NCI-H446 treated with DMSO at 0.1 percent for 48 hours (cell line): Measurements from ENCODE around the gene CSN3.
"Not testable (repeated sequence)": the region's sequence is repeated elsewhere in the genome, so short reads cannot be mapped to it uniquely, and the experiment has no call there.

ENCODE experiments used
- DNase-seq: peaks from one replicate; lab custom pipeline; 2025; lab: John Stamatoyannopoulos, UW

CSN3 gene, protein sequence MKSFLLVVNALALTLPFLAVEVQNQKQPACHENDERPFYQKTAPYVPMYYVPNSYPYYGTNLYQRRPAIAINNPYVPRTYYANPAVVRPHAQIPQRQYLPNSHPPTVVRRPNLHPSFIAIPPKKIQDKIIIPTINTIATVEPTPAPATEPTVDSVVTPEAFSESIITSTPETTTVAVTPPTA

DNA sequence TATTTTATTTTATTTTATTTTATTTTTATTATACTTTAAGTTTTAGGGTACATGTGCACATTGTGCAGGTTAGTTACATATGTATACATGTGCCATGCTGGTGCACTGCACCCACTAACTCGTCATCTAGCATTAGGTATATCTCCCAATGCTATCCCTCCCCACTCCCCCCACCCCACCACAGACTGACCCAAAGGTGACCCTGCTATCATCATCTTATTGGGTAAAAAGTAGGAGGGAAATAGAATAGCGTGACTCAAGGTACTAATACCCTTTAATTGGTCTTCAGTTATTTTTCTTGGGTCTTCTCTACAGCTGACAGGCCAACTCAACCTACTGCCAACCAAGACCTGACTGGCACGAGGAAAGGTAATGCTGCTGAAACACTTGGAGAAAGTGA lies at the start of gene CSN3:
TSS of gene CSN3 (plus strand) at position 301 of the 400 bp plus-strand sequence. CDS start 2,223 bp downstream, outside the sequence.
- not testable (repeated sequence) for DNase-seq

DNA sequence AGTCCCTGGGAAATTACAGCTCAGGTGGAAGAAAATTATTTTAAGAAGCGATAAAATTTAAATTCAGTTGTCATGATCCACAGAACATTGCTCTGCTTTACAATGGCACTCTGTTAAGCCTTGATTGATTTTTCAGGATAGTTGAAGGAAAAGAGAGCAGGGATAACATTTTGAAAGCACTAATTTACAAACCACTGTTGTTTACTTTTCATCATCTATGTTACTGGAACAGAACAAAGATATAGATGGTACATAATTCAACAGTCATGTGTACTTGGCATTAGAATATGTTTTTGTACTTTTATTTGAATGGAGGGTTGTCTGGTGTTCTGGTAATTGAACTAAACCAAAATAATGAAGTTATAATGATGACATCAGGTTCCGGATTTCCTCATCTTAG lies 49.5 kb upstream of the CSN3 start:
- DNase-seq = no peak

DNA sequence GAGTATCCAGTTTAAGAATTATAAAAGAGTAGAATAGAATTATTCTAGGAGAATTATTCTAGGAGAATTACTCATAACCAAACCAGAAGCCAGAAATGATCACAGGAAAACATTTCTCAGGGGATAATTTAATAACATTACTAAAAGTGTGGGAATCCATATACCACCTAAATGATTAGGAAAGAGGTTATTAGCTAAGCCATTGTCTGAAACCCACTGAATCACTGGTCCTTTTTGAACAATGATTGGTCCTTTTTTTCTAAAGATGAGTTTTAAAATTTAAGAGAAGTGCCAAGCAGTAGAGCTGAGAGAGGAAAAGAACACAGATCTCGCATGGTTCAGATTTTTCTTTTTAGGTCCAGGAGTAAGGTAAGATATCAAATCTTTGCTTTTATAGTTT lies 47.0 kb upstream of the CSN3 start, which contains the start of gene ODAM:
TSS of gene ODAM (plus strand) at position 301 of the 400 bp plus-strand sequence. CDS start 819 bp downstream, outside the sequence.
- DNase-seq = no peak

DNA sequence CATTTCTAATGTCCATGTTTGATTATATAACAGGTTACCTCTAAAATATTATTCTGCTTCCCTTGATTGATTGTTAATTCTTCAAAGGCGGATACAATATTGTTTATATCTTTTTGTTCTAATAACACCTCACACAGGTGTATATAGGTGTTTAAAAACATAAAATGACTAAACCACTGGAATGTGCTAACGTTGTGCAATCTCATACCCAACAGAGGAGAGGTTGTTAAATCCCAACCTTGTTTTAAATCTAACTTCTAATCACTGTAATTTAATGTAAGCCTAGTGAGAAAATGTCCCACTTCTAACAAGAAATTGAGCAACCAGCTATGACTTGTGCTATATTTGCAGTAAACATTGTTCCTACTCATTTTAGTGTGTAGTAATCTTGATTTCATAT lies 45.5 kb upstream of the CSN3 start:
- DNase-seq = no peak

DNA sequence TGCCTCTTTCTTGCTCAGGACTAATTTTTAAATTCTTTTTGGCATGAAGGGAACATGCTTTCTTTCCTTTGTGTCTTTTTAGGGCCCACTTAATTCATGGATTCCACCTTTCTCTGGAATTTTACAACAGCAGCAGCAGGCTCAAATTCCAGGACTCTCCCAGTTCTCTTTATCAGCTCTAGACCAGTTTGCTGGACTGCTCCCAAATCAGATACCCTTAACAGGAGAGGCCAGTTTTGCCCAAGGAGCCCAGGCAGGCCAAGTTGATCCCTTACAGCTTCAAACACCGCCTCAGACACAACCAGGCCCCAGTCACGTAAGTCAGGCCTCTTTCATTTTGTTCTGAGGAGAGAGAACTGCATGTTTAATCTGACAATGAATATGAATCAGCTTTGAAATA lies 44.6 kb upstream of the CSN3 start:
- no peak for DNase-seq

DNA sequence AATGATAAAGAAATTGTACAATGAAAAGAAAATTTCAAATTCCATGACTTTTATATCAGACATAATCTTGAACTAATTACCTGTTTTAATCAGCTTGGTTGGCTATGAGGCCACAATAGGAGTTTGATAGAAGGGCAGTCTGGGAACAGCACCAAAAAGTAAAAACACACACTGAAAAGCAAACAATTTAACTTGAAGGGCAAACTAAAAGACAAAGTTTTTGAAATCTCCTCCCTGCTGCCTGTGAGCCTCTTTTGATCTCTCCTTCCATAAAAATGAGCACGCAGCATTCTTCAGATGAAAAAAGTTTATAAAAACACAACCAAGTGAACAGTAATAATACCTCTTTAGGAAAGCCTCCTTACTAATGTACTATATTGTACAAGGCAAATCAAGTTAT lies 38.8 kb upstream of the CSN3 start:
- DNase-seq = no peak

DNA sequence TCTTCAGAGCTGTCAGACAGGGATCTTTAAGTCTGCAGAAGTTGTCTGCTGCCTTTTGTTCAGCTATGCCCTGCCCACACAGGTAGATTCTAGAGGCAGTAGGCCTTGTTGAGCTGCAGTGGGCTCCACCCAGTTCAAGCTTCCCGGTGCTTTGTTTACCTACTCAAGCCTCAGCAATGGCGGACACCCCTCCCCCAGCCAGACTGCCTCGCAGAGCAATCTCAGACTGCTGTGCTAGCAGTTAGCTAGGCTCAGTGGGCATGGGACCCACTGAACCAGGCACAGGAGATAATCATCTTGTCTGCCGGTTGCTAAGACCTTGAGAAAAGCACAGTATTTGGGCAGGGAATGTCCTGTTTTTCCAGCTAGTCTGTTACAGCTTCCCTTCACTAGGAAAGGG lies 29.6 kb upstream of the CSN3 start:
- DNase-seq = not testable (repeated sequence)

DNA sequence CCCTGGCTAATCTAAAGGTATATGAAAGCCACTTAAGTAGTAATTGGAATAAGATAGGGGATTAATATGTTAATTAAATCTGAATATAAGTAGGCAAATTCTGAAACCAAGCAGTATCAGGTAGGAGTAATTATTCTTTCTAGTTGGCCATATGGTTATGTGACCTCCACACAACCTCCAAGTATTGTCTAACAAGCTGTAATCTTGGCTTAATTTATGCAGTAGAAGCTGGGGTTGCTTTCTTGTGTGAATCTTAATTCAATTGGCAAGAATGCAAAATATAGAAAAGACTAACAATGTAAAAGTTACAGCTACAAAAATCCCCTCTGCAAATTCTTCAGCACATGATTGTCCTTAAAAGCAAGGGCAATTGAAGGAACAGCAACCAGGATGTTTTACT lies 26.3 kb upstream of the CSN3 start:
- DNase-seq = not testable (repeated sequence)

DNA sequence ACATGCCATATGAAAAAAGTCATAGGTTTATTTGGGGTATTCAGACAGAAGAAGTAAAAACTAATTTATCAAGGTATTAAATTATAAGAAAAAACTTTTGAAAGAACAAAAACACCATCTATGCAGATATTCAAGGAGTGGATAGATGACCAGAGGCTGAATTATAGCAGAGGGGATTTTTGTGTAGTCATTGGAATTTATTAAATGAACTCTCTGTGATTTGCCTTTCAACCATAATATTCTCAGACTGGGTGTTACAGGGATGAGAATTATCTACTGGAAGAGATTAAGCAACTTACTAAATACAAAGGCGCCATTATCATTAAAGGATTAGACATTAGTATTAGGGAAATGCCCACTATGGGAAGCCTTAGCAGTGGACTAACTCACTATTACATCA lies 25.8 kb upstream of the CSN3 start:
- DNase-seq = not testable (repeated sequence)

DNA sequence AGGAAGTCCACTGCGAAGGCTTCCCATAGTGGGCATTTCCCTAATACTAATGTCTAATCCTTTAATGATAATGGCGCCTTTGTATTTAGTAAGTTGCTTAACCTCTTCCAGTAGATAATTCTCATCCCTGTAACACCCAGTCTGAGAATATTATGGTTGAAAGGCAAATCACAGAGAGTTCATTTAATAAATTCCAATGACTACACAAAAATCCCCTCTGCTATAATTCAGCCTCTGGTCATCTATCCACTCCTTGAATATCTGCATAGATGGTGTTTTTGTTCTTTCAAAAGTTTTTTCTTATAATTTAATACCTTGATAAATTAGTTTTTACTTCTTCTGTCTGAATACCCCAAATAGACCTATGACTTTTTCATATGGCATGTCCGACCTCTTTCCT lies 21.0 kb upstream of the CSN3 start:
- not testable (repeated sequence) for DNase-seq

DNA sequence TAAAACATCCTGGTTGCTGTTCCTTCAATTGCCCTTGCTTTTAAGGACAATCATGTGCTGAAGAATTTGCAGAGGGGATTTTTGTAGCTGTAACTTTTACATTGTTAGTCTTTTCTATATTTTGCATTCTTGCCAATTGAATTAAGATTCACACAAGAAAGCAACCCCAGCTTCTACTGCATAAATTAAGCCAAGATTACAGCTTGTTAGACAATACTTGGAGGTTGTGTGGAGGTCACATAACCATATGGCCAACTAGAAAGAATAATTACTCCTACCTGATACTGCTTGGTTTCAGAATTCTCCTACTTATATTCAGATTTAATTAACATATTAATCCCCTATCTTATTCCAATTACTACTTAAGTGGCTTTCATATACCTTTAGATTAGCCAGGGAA lies 20.6 kb upstream of the CSN3 start:
- DNase-seq = not testable (repeated sequence)

DNA sequence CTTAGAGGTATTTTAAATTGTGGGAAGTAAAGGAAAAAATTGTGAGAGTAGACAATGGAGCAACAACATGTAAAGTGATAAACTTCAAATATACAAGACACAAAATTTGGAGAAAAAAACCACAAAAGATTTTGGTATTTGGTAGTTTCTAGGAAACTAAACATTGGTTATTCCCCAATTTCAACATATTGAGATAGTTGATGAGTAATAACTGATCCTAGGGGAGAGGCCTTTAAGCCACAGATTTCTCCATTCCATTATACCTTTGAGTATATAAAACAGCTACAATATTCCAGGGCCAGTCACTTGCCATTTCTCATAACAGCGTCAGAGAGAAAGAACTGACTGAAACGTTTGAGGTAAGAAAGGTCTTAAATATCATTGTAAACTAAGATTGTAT lies 16.6 kb upstream of the CSN3 start, which contains the start of gene FDCSP:
TSS of gene FDCSP (plus strand) at position 301 of the 400 bp plus-strand sequence. CDS start 5,071 bp downstream, outside the sequence.
- no peak for DNase-seq

DNA sequence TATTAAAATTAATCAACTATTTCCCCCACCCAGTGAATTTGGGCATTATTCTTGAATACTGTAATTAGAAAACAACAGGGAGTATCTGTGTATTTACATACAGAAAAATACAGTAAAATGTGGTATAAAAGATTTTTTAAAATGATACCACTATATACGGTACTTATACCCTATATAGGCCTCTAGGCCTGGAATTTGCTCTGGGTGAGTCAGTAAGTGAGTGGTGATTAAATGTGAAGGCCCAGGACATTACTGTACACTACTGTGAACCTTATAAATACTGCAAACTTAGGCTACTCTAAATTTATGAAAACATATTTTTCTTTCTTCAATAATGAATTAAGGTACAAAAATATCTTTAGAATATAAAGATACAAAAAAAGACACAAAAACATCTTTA lies 6.3 kb upstream of the CSN3 start:
- DNase-seq = no peak

DNA sequence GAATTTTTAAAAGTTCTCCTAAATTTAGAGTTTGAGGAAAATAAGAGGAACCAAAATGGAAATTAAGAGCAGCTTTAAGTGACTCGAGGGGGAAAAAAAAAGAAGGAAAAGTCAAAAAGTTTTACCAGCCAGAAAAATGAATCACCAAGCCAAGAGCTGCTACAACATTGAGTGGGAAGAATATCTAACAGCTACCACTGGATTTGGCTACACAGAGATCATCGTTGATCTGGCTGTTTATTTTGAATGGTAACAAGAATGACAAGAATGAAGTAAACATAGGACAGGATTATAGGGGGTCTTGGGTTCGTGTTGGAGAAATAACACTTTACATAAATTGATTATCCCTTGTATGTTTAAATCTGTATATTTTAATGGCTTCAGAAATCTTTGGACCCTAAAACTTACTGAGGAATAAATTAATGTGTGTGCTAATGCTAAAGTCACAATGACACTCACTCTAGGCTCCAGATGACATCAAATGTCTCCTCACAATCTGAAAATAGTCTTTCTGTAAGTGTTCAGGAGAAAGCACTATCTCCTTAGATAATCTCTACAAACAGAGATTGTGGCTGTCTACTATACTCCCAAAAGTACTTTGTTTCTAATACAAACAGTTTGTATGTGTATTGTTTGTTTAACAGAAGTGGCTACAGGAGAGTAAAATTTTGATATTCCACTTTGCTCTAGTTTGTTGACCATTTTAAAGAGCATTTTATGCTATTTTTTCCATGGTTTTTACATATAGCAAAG lies 3.1 kb upstream of the CSN3 start:
- DNase-seq = no peak

DNA sequence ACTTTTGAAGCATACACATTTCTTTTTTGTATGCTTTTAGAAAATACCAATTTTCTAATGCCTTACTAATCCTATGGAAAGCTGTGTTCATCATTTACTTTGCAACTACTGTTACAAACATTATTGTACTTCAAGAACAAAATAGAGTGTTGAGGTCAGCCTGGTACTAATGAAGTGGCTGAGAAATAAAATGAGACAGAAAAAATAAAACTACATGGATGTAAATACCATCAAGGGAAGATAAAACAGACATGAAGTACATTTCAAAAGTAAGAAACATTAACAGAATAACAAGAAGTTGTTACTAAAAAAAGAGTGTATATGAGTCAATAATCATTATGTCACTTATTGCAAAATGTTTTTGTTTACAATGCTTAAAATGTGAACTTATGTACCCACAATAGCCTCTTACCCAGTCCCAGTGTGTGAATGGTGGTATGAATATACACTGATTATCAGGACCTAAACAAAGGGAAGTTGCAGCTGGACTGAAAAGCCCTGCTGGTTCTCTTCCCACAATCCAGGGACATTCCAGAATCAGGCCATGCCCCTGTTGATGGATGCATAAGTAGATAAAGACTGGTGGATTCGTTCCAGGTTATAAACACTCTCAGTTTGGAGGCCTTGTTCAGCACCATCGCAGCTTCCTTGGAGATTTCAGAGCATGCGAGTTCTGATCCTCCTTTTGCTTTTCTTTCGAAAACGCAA lies 2.4 kb upstream of the CSN3 start:
- no peak for DNase-seq

DNA sequence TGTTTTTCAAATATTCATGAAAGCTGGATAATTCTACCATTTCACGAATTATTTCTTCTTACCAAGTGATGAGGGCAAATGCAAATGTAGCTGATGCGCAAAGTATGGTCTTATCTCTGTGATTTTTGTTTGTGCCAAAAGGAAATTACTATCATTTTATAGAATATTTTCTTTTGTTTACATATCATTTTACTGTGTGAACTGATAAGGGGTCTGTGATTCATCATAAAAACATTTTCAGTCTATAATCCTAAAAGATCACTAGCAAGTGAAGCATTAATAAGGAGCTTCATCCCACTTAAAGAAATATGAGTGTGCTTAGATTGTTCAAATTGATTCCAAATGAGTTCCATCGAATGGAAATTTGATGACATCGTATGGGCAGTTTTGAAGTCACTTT lies 694 bp downstream of the CSN3 start:
- no peak for DNase-seq

DNA sequence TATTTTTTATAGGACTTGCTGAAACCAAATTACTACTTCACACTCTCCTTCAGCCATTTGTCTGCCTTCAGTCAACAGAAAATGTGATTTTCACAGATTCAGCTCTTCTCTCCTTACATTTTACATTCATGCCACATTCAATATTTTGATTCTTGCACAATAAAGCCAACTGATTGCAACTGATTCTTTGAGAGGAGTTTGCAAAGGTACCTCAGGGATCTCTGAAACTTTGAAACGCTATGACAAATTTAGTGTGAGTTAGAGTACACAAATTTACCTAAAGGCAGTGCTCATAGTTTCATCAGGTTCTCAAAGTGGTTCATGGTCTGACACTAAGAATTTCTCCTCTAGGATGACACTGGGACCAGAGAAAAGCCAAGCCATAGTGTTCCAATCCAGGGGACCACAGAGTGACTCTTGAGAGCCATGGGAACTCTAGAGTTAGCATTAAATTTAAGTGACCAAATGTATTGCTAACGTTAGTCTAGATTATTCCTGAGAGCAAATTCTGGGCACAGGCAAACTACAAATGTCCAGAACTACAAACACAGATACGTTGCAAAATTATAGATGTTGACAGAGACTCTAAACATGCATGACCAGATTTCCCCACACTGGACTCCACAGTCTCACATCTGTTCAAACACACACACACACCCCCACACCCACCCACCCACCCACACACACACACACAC lies 9.0 kb downstream of the CSN3 start:
- DNase-seq = no peak

DNA sequence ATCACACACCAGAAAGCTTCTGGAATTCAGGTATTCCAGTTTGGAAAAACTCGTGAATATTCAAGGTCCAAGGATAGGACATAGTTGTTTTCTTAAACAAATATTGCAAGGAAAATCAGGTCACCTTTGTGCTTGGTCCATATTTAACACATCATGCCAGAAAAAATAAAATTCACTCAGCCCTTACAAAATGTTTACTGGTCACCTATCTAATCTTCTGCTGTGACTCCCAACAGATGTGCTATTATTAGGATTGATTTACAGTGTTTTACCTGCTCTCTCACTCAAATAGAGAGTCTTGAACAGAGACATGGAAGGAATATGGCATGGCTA lies 9.5 kb downstream of the CSN3 start:
- no peak for DNase-seq

DNA sequence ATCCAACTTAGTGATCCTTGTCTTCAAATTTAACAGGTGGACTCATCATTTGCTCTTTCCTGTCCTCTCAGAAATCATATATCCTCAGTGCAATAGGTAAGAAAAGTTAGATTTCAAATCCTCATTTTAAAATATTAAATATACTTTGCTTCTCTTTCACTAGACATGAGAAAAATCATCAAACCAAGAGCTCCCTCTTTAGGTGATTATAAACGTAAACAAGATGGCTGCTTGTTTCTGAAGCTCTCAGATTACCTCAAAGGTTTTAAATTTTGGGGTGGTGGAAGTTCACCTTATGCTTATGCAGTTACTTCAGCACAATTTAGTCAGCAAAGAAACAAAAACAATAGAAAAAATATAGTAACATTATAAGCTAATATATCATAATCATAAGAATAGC lies 27.3 kb downstream of the CSN3 start:
- DNase-seq = peak; percentile 8

DNA sequence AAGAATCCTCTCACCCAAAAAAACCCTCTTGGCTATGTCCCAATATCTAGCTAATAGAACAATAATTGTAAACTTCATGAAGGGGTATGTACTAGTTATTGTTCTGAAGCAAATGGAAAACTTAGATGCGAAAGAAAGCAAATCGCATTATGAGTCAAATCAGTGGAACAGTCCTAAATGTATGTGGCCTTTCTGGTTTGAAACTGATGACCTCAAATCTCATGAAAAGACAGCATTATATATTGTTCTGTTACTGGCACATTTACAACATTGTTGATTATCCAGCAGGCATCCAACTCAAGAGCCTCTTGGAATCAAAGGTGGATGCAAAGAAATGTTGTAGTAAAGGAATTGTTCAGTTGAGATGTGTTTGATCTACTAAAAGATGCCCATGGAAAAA lies 34.7 kb downstream of the CSN3 start:
- no peak for DNase-seq

DNA sequence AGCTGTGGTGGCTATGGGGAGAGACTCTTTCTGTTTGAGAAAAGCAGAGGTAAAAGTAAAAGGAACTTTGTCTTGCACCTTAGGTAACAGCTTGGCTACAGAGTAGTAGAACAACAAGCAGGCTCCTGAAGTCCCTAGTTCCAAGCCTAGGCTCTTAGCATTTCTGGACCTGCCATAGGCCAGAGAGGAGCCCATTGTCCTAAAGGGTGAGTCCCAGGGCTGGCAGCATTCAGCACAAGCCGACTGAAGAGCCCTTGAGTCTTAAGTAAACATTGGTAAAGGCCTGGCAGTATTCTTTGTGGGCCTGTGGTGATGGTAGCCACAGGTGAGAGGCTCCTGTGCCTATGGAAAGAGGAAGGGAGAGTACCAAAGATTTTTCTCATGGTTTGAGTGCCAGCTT lies 38.2 kb downstream of the CSN3 start:
- DNase-seq = no peak

DNA sequence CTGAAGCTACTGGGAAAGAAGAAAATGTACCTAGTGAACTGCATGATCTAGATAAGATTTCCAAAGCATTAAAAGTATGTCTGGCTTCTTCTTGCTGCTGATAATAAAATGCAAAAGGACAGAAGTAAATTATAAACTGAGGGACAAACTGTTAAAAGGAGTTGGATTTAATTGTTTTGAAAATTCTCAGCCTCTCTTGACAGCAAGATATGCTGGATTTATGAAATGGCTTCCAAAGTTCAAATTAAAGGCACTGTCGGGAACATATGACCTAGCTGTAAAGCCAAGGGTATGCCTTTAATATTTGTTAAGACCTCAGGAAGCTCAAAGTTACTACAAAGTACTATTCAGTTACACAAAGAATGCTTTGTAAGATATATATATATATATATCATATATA lies 46.3 kb downstream of the CSN3 start:
- DNase-seq = no peak

DNA sequence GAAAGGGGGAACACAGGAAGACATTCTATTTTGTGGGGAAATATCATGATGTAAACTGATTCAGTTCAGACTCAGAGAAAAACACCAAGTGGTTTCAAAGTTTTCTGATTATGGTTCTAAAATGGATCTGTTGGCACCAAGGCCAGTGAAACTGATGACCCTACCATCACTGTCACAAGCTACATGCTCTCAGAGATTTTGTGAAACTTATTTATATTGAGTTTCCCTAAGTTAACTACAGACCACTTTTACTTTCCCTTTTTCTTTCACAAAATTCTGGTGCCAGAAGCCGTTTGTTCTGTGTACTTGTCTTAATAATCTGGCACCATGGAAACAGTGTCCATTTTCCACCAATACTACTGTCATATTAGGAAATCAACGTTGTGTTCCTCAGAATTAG lies 48.9 kb downstream of the CSN3 start:
- DNase-seq = no peak
